HL-60 (cell line): ENCODE results near the gene LIPA.

Source experiments
- CTCF ChIP-seq: IDR thresholded peaks from one replicate; pipeline ENCODE4 v1.5.1; 2011; ENCODE audit warnings: low read length, control low read depth, inconsistent platforms; ENCODE audit not compliant: insufficient read depth
- GABPA ChIP-seq: IDR thresholded peaks from 2 replicates; pipeline ENCODE4 v1.6.1; 2012; ENCODE audit warnings: low read depth
- POLR2AphosphoS5 ChIP-seq: IDR thresholded peaks from 2 replicates; pipeline ENCODE4 v1.6.1; 2012; ENCODE audit warnings: low read depth
- REST ChIP-seq: IDR thresholded peaks from 2 replicates; pipeline ENCODE4 v1.6.1; 2012; ENCODE audit warnings: low read depth; ENCODE audit not compliant: insufficient replicate concordance

- TF ChIP-seq CTCF (no peak), POLR2AphosphoS5 (no peak), GABPA (no peak), REST (no peak)
Measured at GRCh38 chr10:89295597-89295996, 44.0 kb upstream of the LIPA start.
